CD4-positive, alpha-beta T cell treated with Interleukin-2 at 100 ng/mL for 4 hours (primary cell): Measurements from ENCODE around the gene VWA2.
"Not testable (repeated sequence)": the region's sequence is repeated elsewhere in the genome, so short reads cannot be mapped to it uniquely, and the experiment has no call there.

Experiments used
- DNase-seq: peaks from one replicate; pipeline ENCODE4 v3.0.0-alpha.2; 2020; ENCODE audit warnings: low spot score

Gene VWA2

GRCh38 chr10:114320249-114321116, 81.4 kb downstream of the VWA2 start:
- DNase-seq: no peak

- no peak for DNase-seq
These were observed 83.3 kb downstream of the VWA2 start for GRCh38 chr10:114322344-114322743.

GRCh38 chr10:114323023-114323422, 84.0 kb downstream of the VWA2 start:
- DNase-seq: no peak

- DNase-seq: no peak
These were observed 87.7 kb downstream of the VWA2 start for GRCh38 chr10:114326795-114327194.

GRCh38 chr10:114327537-114328440, 88.7 kb downstream of the VWA2 start:
- no peak for DNase-seq

- no peak for DNase-seq
These were observed 89.4 kb downstream of the VWA2 start for GRCh38 chr10:114328441-114328812.

GRCh38 chr10:114328874-114329273, 89.8 kb downstream of the VWA2 start:
- no peak for DNase-seq

- no peak for DNase-seq
These were observed 90.7 kb downstream of the VWA2 start for GRCh38 chr10:114329634-114330365.

GRCh38 chr10:114332301-114333192, 93.5 kb downstream of the VWA2 start:
- DNase-seq: no peak

- DNase-seq: not testable (repeated sequence)
These were observed 94.4 kb downstream of the VWA2 start for GRCh38 chr10:114333441-114333840.

- no peak for DNase-seq
These were observed 95.2 kb downstream of the VWA2 start for GRCh38 chr10:114334301-114334700.

GRCh38 chr10:114335614-114336013, 96.6 kb downstream of the VWA2 start:
- no peak for DNase-seq

- DNase-seq: no peak
These were observed 97.9 kb downstream of the VWA2 start for GRCh38 chr10:114336823-114337509.

- DNase-seq: no peak
These were observed 98.7 kb downstream of the VWA2 start for GRCh38 chr10:114337510-114338462.

GRCh38 chr10:114340816-114341215, 101.8 kb downstream of the VWA2 start:
- no peak for DNase-seq
